H1 (cell line): ENCODE results near the gene TUBGCP3. TPM values are rescaled to one million over a fixed set of nuclear protein-coding genes. Genes with fewer than 3 reads are reported as not detected.

ENCODE experiments used
- CTCF ChIA-PET: fragments of 300-600 bp; sonication (Branson Sonifier 250); formaldehyde crosslinking; loops from one replicate; lab custom pipeline; 2021; ENCODE audit not compliant: partially characterized antibody; lab: Charles Lee
- POLR2A ChIA-PET: fragments of 300-600 bp; sonication (Branson Sonifier 250); formaldehyde crosslinking; loops from one replicate; lab custom pipeline; 2021; ENCODE audit warnings: inconsistent platforms; ENCODE audit not compliant: partially characterized antibody; lab: Charles Lee
- DNase-seq, 2 experiments: peaks; one replicate each; pipeline versions ENCODE4 v3.0.0 to v3.0.0-alpha.2; 2010 to 2022; ENCODE audit warnings: low spot score in 2 of 2, low read depth in 1 of 2, mixed read lengths in 1 of 2
- FAIRE-seq: peaks from 2 replicates; lab custom pipeline; 2011; peaks lifted over from hg19 to GRCh38; lab: Jason Lieb, UNC
- H2AFZ ChIP-seq: 2 replicates; pipeline ENCODE4 v1.8.1; 2012; ENCODE audit warnings: low read length, inconsistent platforms
- H2AK5ac ChIP-seq: 2 replicates; pipeline ENCODE4 v1.6.1; 2013; ENCODE audit warnings: low read depth, low read length
- H2BK120ac ChIP-seq: replicated peaks from 2 replicates; pipeline ENCODE3; 2013; ENCODE audit warnings: low read depth, low read length, inconsistent platforms
- H2BK12ac ChIP-seq: 2 replicates; pipeline ENCODE4 v1.6.1; 2013; ENCODE audit warnings: low read depth, low read length
- H2BK15ac ChIP-seq: 2 replicates; pipeline ENCODE4 v1.6.1; 2013; ENCODE audit warnings: low read length
- H2BK20ac ChIP-seq: 2 replicates; pipeline ENCODE4 v1.6.1; 2013; ENCODE audit warnings: low read length
- H2BK5ac ChIP-seq: 2 replicates; pipeline ENCODE4 v1.6.1; 2013; ENCODE audit warnings: low read depth, low read length
- H3K14ac ChIP-seq: 2 replicates; pipeline ENCODE4 v1.6.1; 2013; ENCODE audit warnings: inconsistent platforms; ENCODE audit not compliant: insufficient read length
- H3K18ac ChIP-seq: 2 replicates; pipeline ENCODE4 v1.6.1; 2013; ENCODE audit warnings: low read length; ENCODE audit errors: extremely low read depth
- H3K23ac ChIP-seq: 2 replicates; pipeline ENCODE4 v1.6.1; 2013; ENCODE audit warnings: inconsistent platforms; ENCODE audit not compliant: insufficient read length
- H3K23me2 ChIP-seq: 2 replicates; pipeline ENCODE4 v1.6.1; 2013; ENCODE audit warnings: low read depth, low read length
- H3K27ac ChIP-seq: 2 replicates; pipeline ENCODE4 v1.6.1; 2011; ENCODE audit warnings: low read depth, low read length, inconsistent platforms
- H3K27me3 ChIP-seq, 4 experiments: replicated peaks in 1 of 4; 1 replicate in 1 of 4; 2 replicates in 3 of 4; pipeline versions ENCODE4 v1.6.1 to v1.8.1; 2011 to 2013; ENCODE audit warnings: low read length in 3 of 4, mild to moderate bottlenecking in 3 of 4, inconsistent platforms in 2 of 4, mixed read lengths in 2 of 4, moderate library complexity in 1 of 4; ENCODE audit not compliant: control insufficient read depth in 3 of 4, insufficient read depth in 3 of 4; ENCODE audit errors: extremely low read depth in 1 of 4
- H3K36me3 ChIP-seq, 4 experiments: 2 replicates each; pipeline versions ENCODE4 v1.6.1 to v1.8.1; 2011 to 2013; ENCODE audit warnings: mild to moderate bottlenecking in 4 of 4, low read length in 3 of 4, moderate library complexity in 2 of 4, control low read depth in 1 of 4, inconsistent platforms in 1 of 4; ENCODE audit not compliant: insufficient read depth in 4 of 4, control insufficient read depth in 2 of 4
- H3K4ac ChIP-seq: replicated peaks from 2 replicates; pipeline ENCODE3; 2013; ENCODE audit warnings: low read length, low read depth, mixed read lengths, inconsistent platforms; ENCODE audit not compliant: insufficient read length
- H3K4me1 ChIP-seq, 4 experiments: replicated peaks in 1 of 4; 1 replicate in 1 of 4; 2 replicates in 3 of 4; pipeline versions ENCODE4 v1.6.1 to v1.8.1; 2011 to 2013; ENCODE audit warnings: low read length in 3 of 4, inconsistent platforms in 2 of 4, mixed read lengths in 1 of 4; ENCODE audit not compliant: insufficient read depth in 4 of 4, control insufficient read depth in 3 of 4
- H3K4me2 ChIP-seq, 2 experiments: 2 replicates each; pipeline versions ENCODE4 v1.6.1 to v1.8.1; 2011 to 2013; ENCODE audit warnings: low read depth in 2 of 2, low read length in 2 of 2, control low read depth in 1 of 2, inconsistent platforms in 1 of 2, mild to moderate bottlenecking in 1 of 2; ENCODE audit not compliant: insufficient read depth in 1 of 2
- H3K4me3 ChIP-seq, 4 experiments: fragments of 200-600, 300-600 bp in 1 of 4; sonication (generic), shearing (Covaris generic), sonication (Bioruptor Twin) in 1 of 4; 2 replicates each; pipeline versions ENCODE4 v1.5.1 to v1.8.1; 2011 to 2016; ENCODE audit warnings: low read length in 4 of 4, low read depth in 3 of 4, control low read depth in 2 of 4, inconsistent platforms in 2 of 4, mild to moderate bottlenecking in 2 of 4, mixed read lengths in 1 of 4, moderate library complexity in 1 of 4; ENCODE audit not compliant: insufficient read depth in 2 of 4; ENCODE audit errors: extremely low read depth in 1 of 4
- H3K56ac ChIP-seq: replicated peaks from 2 replicates; pipeline ENCODE3; 2013; ENCODE audit warnings: low read depth, mild to moderate bottlenecking, mixed read lengths, low read length, inconsistent platforms; ENCODE audit not compliant: insufficient read length
- H3K79me1 ChIP-seq: 2 replicates; pipeline ENCODE4 v1.6.1; 2013; ENCODE audit warnings: low read depth, low read length, control low read depth
- H3K79me2 ChIP-seq, 2 experiments: 2 replicates each; pipeline versions ENCODE4 v1.6.1 to v1.8.1; 2012 to 2013; ENCODE audit warnings: low read length in 2 of 2, mild to moderate bottlenecking in 2 of 2, inconsistent platforms in 1 of 2; ENCODE audit not compliant: insufficient read depth in 2 of 2, control insufficient read depth in 1 of 2
- H3K9ac ChIP-seq, 4 experiments: replicated peaks in 1 of 4; 1 replicate in 1 of 4; 2 replicates in 3 of 4; pipeline versions ENCODE4 v1.6.1 to v1.8.1; 2011 to 2013; ENCODE audit warnings: low read depth in 3 of 4, low read length in 3 of 4, control low read depth in 2 of 4, mild to moderate bottlenecking in 2 of 4, moderate library complexity in 2 of 4, inconsistent platforms in 1 of 4; ENCODE audit errors: extremely low read depth in 1 of 4
- H3K9me3 ChIP-seq, 2 experiments: 2 replicates each; pipeline versions ENCODE4 v1.6.1 to v1.8.1; 2012 to 2013; ENCODE audit warnings: mild to moderate bottlenecking in 2 of 2, moderate library complexity in 2 of 2, control low read depth in 1 of 2, inconsistent platforms in 1 of 2, low read depth in 1 of 2, low read length in 1 of 2, mixed read lengths in 1 of 2; ENCODE audit not compliant: insufficient read depth in 2 of 2
- H4K20me1 ChIP-seq, 2 experiments: replicated peaks in 1 of 2; 2 replicates each; pipeline versions ENCODE3 to v1.8.1; 2011 to 2013; ENCODE audit warnings: inconsistent platforms in 2 of 2, low read length in 2 of 2, mild to moderate bottlenecking in 1 of 2; ENCODE audit not compliant: insufficient read depth in 2 of 2, control insufficient read depth in 1 of 2
- H4K5ac ChIP-seq: 2 replicates; pipeline ENCODE4 v1.6.1; 2013; ENCODE audit warnings: low read length, low read depth, mixed read lengths, inconsistent platforms; ENCODE audit not compliant: insufficient read length
- H4K8ac ChIP-seq: 2 replicates; pipeline ENCODE4 v1.8.0; 2013; ENCODE audit warnings: mild to moderate bottlenecking, moderate library complexity, low read length, inconsistent platforms; ENCODE audit not compliant: insufficient read depth; ENCODE audit errors: extremely low read depth
- H4K91ac ChIP-seq: replicated peaks from 2 replicates; pipeline ENCODE3; 2013; ENCODE audit warnings: low read length, mixed read lengths, inconsistent platforms; ENCODE audit not compliant: insufficient read length
- CTBP2 ChIP-seq: IDR thresholded peaks from 2 replicates; pipeline ENCODE4 v1.7.0; 2011; ENCODE audit warnings: borderline replicate concordance, mild to moderate bottlenecking, moderate library complexity, mixed read lengths, low read length; ENCODE audit not compliant: insufficient read depth, insufficient read length
- CTCF ChIP-seq, 3 experiments: IDR thresholded peaks; 1 replicate in 2 of 3; 2 replicates in 1 of 3; pipeline versions ENCODE4 v1.5.1 to v1.6.1; 2011; ENCODE audit warnings: low read length in 3 of 3, mild to moderate bottlenecking in 3 of 3, inconsistent platforms in 2 of 3, low read depth in 1 of 3, moderate library complexity in 1 of 3; ENCODE audit not compliant: insufficient read depth in 1 of 3; ENCODE audit errors: control extremely low read depth in 1 of 3
- EZH2 ChIP-seq: fragments of 200-600 bp; sonication (generic); IDR thresholded peaks from 2 replicates; pipeline ENCODE4 v1.7.1; 2012; ENCODE audit warnings: low read depth, mild to moderate bottlenecking, moderate library complexity, low read length, inconsistent platforms; ENCODE audit not compliant: severe bottlenecking
- GABPA ChIP-seq: IDR thresholded peaks from 2 replicates; pipeline ENCODE4 v1.6.1; 2011; ENCODE audit warnings: mild to moderate bottlenecking, low read length, moderate library complexity, borderline replicate concordance; ENCODE audit not compliant: insufficient read depth
- POLR2AphosphoS5 ChIP-seq: IDR thresholded peaks from 2 replicates; pipeline ENCODE4 v1.6.1; 2011; ENCODE audit warnings: low read depth, low read length
- SIRT6 ChIP-seq: IDR thresholded peaks from one replicate; pipeline ENCODE4 v1.7.1; 2012; ENCODE audit warnings: low read length, inconsistent platforms
- SIX5 ChIP-seq: IDR thresholded peaks from 2 replicates; pipeline ENCODE4 v1.6.1; 2011; ENCODE audit warnings: mild to moderate bottlenecking, low read depth, low read length
- SP2 ChIP-seq: IDR thresholded peaks from 2 replicates; pipeline ENCODE4 v1.6.1; 2012; ENCODE audit warnings: mild to moderate bottlenecking, low read length, inconsistent platforms
- WGBS, 2 experiments: shearing (Covaris generic) in 1 of 2; methylation state at CpG; one replicate each; pipeline versions ENCODE4 v1.1.6 to v1.1.7; 2013 to 2015; ENCODE audit warnings: low lambda C conversion rate in 2 of 2, mixed read lengths in 2 of 2, inconsistent platforms in 1 of 2, low coverage in 1 of 2, missing lambda C conversion rate in 1 of 2; ENCODE audit not compliant: insufficient replicate concordance in 2 of 2, insufficient coverage in 1 of 2, insufficient read length in 1 of 2; ENCODE audit errors: extremely low coverage in 1 of 2, missing lambda C conversion rate in 1 of 2; 5-methylcytosine and 5-hydroxymethylcytosine counted together
- polyA plus RNA-seq, 7 experiments: library from polyadenylated mRNA; depleted of rRNA in 3 of 7; stranded (reverse) in 5 of 7; unstranded in 2 of 7; fragments of >200 nt in 5 of 7; fragments of 200-250 nt in 2 of 7; gene quantifications; 1 replicate in 5 of 7; 2 replicates in 1 of 7; 4 replicates in 1 of 7; pipeline versions ENCODE4 v1.2.1 to v1.2.3, GENCODE V29; 2011 to 2013; ENCODE audit warnings: missing spikeins in 2 of 7, mixed read lengths in 2 of 7
- total RNA-seq: library from RNA; stranded (reverse); fragmentation: NEBNext Ultra II Directional; extraction: Animal tissue kit (Norgen Biotek cat#: 25700); gene quantifications from 2 replicates; pipeline ENCODE4 v1.2.1, GENCODE V29; 2021

Gene TUBGCP3
- total and polyA plus RNA-seq, 2 of the 8 experiments (the other 6 are each of a cell fraction or from before 2014, with no cell fraction given): 27.0 to 31.7 TPM

GRCh38 chr13:112474869-112475268 is 113.1 kb downstream of the TUBGCP3 start:
- FAIRE-seq: no peak
- TF ChIP-seq SIRT6 (no peak), GABPA (no peak), SP2 (no peak), CTCF (IDR thresholded peaks at IDR 0.05; ENCODE audit: control extremely low read depth in 1 of 3, insufficient read depth in 1 of 3, low read depth in 1 of 3, low read length in 3 of 3) (no peak), EZH2 (no peak), SIX5 (no peak), CTBP2 (no peak), POLR2AphosphoS5 (no peak)

More at GRCh38 chr13:112474869-112475268, 113.1 kb downstream of the TUBGCP3 start:
- Histone ChIP-seq H3K18ac (no peak overlapping the region), H3K4me2 (no peak overlapping the region), H3K36me3 (no peaks in the 10 kb centered on the region), H3K27ac (no peak overlapping the region), H2BK20ac (no peak overlapping the region), H3K23ac (no peak overlapping the region), H3K23me2 (no peaks in the 10 kb centered on the region), H4K5ac (no peak overlapping the region), H3K79me2 (no peaks in the 10 kb centered on the region), H2AFZ (no peak overlapping the region), H4K20me1 (no peaks in the 10 kb centered on the region), H2BK12ac (no peak overlapping the region), H3K4me3 (no peak overlapping the region), H3K79me1 (no peaks in the 10 kb centered on the region), H3K14ac (no peak overlapping the region), H3K4ac (no peak overlapping the region), H4K8ac (no peak overlapping the region), H3K56ac (no peak overlapping the region), H3K9me3 (no peaks in the 10 kb centered on the region), H2BK5ac (no peak overlapping the region), H2AK5ac (no peak overlapping the region), H2BK15ac (no peak overlapping the region), H2BK120ac (no peak overlapping the region), H3K27me3 (no peaks in the 10 kb centered on the region; a peak in 1 of 7 replicates), H4K91ac (no peak overlapping the region), H3K9ac (no peak overlapping the region), H3K4me1 (no peaks in the 10 kb centered on the region)
- no peak for DNase-seq
- WGBS, 2 experiments: 88% methylated on average over 8 of the region's 8 CpGs; no CpG with 5 or more reads in 1 of the 2 experiments
- ChIA-PET POLR2A (no interaction called here), CTCF (interaction anchor here (0.8 to 1.4 kb wide), 2 partner anchors 13 to 31 kb away, joined by 4 read pairs; no protein-coding TSS in a partner anchor)
